Ovary (tissue), 9 donors: ENCODE measurements around the gene ATP8A1. TPM values are rescaled to one million over a fixed set of nuclear protein-coding genes. Genes with fewer than 3 reads are reported as not detected.

ENCODE experiments used
- DNase-seq, 5 donors: peaks; one replicate each; pipeline ENCODE4 v3.0.0-alpha.2; 2019 to 2020
- H3K27ac ChIP-seq, 2 donors: fragments of 200-600 bp; one replicate each; pipeline versions ENCODE4 v1.5.1 to v1.8.0; 2019 to 2022
- H3K27me3 ChIP-seq: fragments of 200-600 bp; one replicate; pipeline ENCODE4 v1.8.0; 2022
- H3K36me3 ChIP-seq: fragments of 200-600 bp; sonication (generic); one replicate; pipeline ENCODE4 v1.5.1; 2019
- H3K4me1 ChIP-seq: one replicate; pipeline ENCODE4 v1.8.1; 2013; ENCODE audit warnings: mild to moderate bottlenecking, moderate library complexity; ENCODE audit not compliant: insufficient read depth
- H3K4me3 ChIP-seq: fragments of 200-600 bp; sonication (generic); one replicate; pipeline ENCODE4 v1.5.1; 2017
- H3K9me3 ChIP-seq, 2 donors: fragments of 200-600 bp in 1 of 2; sonication (generic) in 1 of 2; one replicate each; pipeline versions ENCODE4 v1.5.1 to v1.8.1; 2013 to 2019; ENCODE audit warnings: mild to moderate bottlenecking in 1 of 2, moderate library complexity in 1 of 2
- CTCF ChIP-seq, 3 donors: fragments of 450-650 bp in 2 of 3; fragments of 200-600 bp in 1 of 3; IDR thresholded peaks; one replicate each; pipeline versions ENCODE4 v1.5.1 to v1.8.0; 2016 to 2022; ENCODE audit warnings: antibody characterized with exemption in 3 of 3, mild to moderate bottlenecking in 1 of 3
- EP300 ChIP-seq: sonication (generic); formaldehyde crosslinking; IDR thresholded peaks from one replicate; pipeline ENCODE4 v1.6.1; 2017; ENCODE audit warnings: antibody characterized with exemption
- POLR2A ChIP-seq: fragments of 450-650 bp; IDR thresholded peaks from one replicate; pipeline ENCODE4 v1.6.1; 2017; ENCODE audit warnings: antibody characterized with exemption, mild to moderate bottlenecking, moderate library complexity
- WGBS, 3 donors: extraction: QIAGEN DNeasy Blood & Tissue Kit in 1 of 3; methylation state at CpG; one replicate each; pipeline versions ENCODE4 v1.1.5 to v1.1.7; 2013 to 2017; 5-methylcytosine and 5-hydroxymethylcytosine counted together
- intact Hi-C, 4 donors: fragments of 100-400 bp; cut with DNase I; formaldehyde crosslinking; loops; one replicate each; pipeline versions ENCODE4 v1.11.0 to v1.15.1; 2022 to 2023
- polyA plus RNA-seq, 2 donors: library from polyadenylated mRNA; stranded (reverse); fragments of 200-250 nt in 1 of 2; fragments of 350-450 nt in 1 of 2; fragmentation: Illumina TruSeq in 1 of 2; extraction: RNeasy Lipid Tissue Mini Kit (QIAGEN cat#74804) in 1 of 2; gene quantifications; one replicate each; pipeline ENCODE4 v1.2.3, GENCODE V29; 2013 to 2014
- total RNA-seq, 7 donors: library from RNA; depleted of rRNA in 2 of 7; stranded (reverse); fragments of >200 nt in 2 of 7; fragmentation: NEBNext Ultra II Directional in 3 of 7; extraction: Animal tissue kit (Norgen Biotek cat#: 25700) in 3 of 7; gene quantifications; one replicate each; pipeline versions ENCODE4 v1.1.0 to v1.2.4, GENCODE V29; 2016 to 2023
- donor health status: DM: no; HTN: no; CAD: no; lungs with moderate emphysema.
- donor health status: DM: no; HTN: no; CAD: no.
- donor health status: Bipolar disorder and iron deficiency.
- donor health status: DM: yes; HTN: yes; CAD: no.
- donor health status: DM: no; HTN: no; CAD: no.
- donor health status: DM: yes; HTN: yes; CAD: no.

The ATP8A1 gene
- total and polyA plus RNA-seq, 9 donors, result 10.0 to 73.2 (median 21.6) TPM

GRCh38 chr4:42624551-42624950 lies 32.4 kb downstream of the ATP8A1 start:
- Histone ChIP-seq H3K27me3 (no peaks in the 10 kb centered on the region), H3K36me3 (no peaks in the 10 kb centered on the region), H3K4me3 (no peak overlapping the region), H3K27ac (no peak overlapping the region), H3K9me3 (no peaks in the 10 kb centered on the region), H3K4me1 (peaks cover 4% of the 10 kb centered on the region)
- intact Hi-C loops, result no loop called here
- 95 to 96% (median 96%) methylated on average over 3 of the region's 3 CpGs for WGBS, 3 donors
- no peak for DNase-seq
- TF ChIP-seq EP300, result no peak

- TF ChIP-seq POLR2A, result no peak
- TF ChIP-seq EP300, result no peak
- no peak for TF ChIP-seq CTCF (IDR thresholded peaks at IDR 0.05)
- Histone ChIP-seq H3K4me1 (peaks cover 1% of the 10 kb centered on the region), H3K4me3 (no peak overlapping the region), H3K9me3 (no peaks in the 10 kb centered on the region), H3K27me3 (no peaks in the 10 kb centered on the region), H3K36me3 (no peaks in the 10 kb centered on the region), H3K27ac (no peak overlapping the region)
- intact Hi-C loops, result loop anchor here in 1 of 4 donors (5.0 kb wide), 1 partner anchor 1796 kb away; no protein-coding TSS in a partner anchor
- WGBS, 3 donors, result 90 to 92% (median 91%) methylated on average over 2 of the region's 2 CpGs
- DNase-seq, result no peak
Observed at GRCh38 chr4:42618023-42618422, 38.9 kb downstream of the ATP8A1 start.

GRCh38 chr4:42617030-42617429 lies 39.9 kb downstream of the ATP8A1 start:
- Histone ChIP-seq H3K9me3 (no peaks in the 10 kb centered on the region), H3K36me3 (no peaks in the 10 kb centered on the region), H3K4me3 (no peak overlapping the region), H3K27ac (no peak overlapping the region), H3K27me3 (no peaks in the 10 kb centered on the region), H3K4me1 (peaks cover 1% of the 10 kb centered on the region)
- no peak for DNase-seq
- WGBS, 3 donors, result 50 to 58% (median 50%) methylated on average over 2 of the region's 2 CpGs
- intact Hi-C loops, result loop anchor here in 1 of 4 donors (5.0 kb wide), 1 partner anchor 1795 kb away; no protein-coding TSS in a partner anchor
- TF ChIP-seq CTCF (IDR thresholded peaks at IDR 0.05), result no peak

GRCh38 chr4:42616572-42616971 lies 40.3 kb downstream of the ATP8A1 start:
- intact Hi-C loops, result loop anchor here in 1 of 4 donors (5.0 kb wide), 1 partner anchor 1794 kb away; no protein-coding TSS in a partner anchor
- Histone ChIP-seq H3K27ac (no peak overlapping the region), H3K9me3 (no peaks in the 10 kb centered on the region), H3K27me3 (no peaks in the 10 kb centered on the region), H3K4me1 (peaks cover 1% of the 10 kb centered on the region), H3K36me3 (no peaks in the 10 kb centered on the region), H3K4me3 (no peak overlapping the region)
- DNase-seq, result no peak
- TF ChIP-seq POLR2A (no peak), EP300 (no peak), CTCF (IDR thresholded peaks at IDR 0.05) (no peak)
- 88 to 92% (median 88%) methylated on average over 6 of the region's 6 CpGs for WGBS, 3 donors

- intact Hi-C loops, result loop anchor here in 1 of 4 donors (5.0 kb wide), 1 partner anchor 1793 kb away; no protein-coding TSS in a partner anchor
- Histone ChIP-seq H3K27me3 (no peaks in the 10 kb centered on the region), H3K36me3 (no peaks in the 10 kb centered on the region), H3K4me3 (no peak overlapping the region), H3K9me3 (no peaks in the 10 kb centered on the region), H3K4me1 (peaks cover 1% of the 10 kb centered on the region), H3K27ac (no peak overlapping the region)
- DNase-seq, result no peak
- no peak for TF ChIP-seq POLR2A
- no peak for TF ChIP-seq CTCF (IDR thresholded peaks at IDR 0.05)
- TF ChIP-seq EP300, result no peak
- WGBS, 3 donors, result 93 to 97% (median 94%) methylated on average over 2 of the region's 2 CpGs
Observed at GRCh38 chr4:42615131-42615763, 41.7 kb downstream of the ATP8A1 start.
